Measurements from ENCODE around the gene PHF5A. TPM values are rescaled to one million over a fixed set of nuclear protein-coding genes. Genes with fewer than 3 reads are reported as not detected.

The PHF5A gene
- total and polyA plus RNA-seq, 10 of the 15 experiments (the other 5 are each of a cell fraction or from before 2014, with no cell fraction given) = 40.5 to 115 (median 79.2) TPM

DNA sequence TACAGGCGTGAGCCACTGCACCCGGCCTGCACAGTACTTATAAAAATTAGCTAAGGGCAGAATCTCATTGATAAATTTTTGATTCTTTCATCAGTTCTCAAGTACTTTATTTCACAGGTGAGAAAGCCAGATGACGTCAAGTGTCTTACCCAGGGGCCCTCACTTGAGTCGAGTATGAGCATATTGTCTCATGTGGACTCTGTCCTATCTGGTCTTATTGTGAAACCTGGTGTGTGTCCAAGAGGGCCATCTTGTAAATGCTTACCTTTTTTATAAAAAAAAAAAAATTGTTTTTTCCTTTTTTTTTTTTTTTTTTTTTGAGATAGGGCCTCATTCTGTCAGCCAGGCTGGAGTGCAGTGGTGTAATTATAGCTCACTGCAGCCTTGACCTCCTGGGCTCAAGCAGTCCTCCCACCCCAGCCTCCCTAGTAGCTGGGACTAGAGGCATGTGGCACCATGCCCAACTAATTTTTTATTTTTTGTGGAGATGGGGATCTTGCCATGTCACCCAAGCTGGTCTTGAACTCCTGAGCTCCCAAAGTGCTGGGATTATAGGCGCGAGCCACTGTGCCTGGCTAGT, 6.5 kb upstream of the PHF5A start (continued):
- TF ChIP-seq, protein P1, sequence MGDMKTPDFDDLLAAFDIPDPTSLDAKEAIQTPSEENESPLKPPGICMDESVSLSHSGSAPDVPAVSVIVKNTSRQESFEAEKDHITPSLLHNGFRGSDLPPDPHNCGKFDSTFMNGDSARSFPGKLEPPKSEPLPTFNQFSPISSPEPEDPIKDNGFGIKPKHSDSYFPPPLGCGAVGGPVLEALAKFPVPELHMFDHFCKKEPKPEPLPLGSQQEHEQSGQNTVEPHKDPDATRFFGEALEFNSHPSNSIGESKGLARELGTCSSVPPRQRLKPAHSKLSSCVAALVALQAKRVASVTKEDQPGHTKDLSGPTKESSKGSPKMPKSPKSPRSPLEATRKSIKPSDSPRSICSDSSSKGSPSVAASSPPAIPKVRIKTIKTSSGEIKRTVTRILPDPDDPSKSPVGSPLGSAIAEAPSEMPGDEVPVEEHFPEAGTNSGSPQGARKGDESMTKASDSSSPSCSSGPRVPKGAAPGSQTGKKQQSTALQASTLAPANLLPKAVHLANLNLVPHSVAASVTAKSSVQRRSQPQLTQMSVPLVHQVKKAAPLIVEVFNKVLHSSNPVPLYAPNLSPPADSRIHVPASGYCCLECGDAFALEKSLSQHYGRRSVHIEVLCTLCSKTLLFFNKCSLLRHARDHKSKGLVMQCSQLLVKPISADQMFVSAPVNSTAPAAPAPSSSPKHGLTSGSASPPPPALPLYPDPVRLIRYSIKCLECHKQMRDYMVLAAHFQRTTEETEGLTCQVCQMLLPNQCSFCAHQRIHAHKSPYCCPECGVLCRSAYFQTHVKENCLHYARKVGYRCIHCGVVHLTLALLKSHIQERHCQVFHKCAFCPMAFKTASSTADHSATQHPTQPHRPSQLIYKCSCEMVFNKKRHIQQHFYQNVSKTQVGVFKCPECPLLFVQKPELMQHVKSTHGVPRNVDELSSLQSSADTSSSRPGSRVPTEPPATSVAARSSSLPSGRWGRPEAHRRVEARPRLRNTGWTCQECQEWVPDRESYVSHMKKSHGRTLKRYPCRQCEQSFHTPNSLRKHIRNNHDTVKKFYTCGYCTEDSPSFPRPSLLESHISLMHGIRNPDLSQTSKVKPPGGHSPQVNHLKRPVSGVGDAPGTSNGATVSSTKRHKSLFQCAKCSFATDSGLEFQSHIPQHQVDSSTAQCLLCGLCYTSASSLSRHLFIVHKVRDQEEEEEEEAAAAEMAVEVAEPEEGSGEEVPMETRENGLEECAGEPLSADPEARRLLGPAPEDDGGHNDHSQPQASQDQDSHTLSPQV (IDR thresholded peaks at IDR 0.05) = no peak
- TF ChIP-seq SPI1 (IDR thresholded peaks at IDR 0.05; ENCODE audit: borderline replicate concordance, insufficient read depth, low read depth, low read length) = no peak
- no peak for TF ChIP-seq RB1 (IDR thresholded peaks at IDR 0.05; ENCODE audit: borderline replicate concordance)
- TF ChIP-seq KDM1A (IDR thresholded peaks at IDR 0.05; ENCODE audit: borderline replicate concordance) = no peak
- TF ChIP-seq IRF4 (IDR thresholded peaks at IDR 0.05; ENCODE audit: low read depth, low read length) = no peak

GRCh38 chr22:41471568-41471967, 3.1 kb upstream of the PHF5A start:
- Histone ChIP-seq H3K4me2 (ENCODE audit: control insufficient read depth, insufficient read depth) (peak overlapping the region; percentile 83), H3K27me3 (replicated peaks in 1 of 2; ENCODE audit: control insufficient read depth in 2 of 2, insufficient read depth in 2 of 2, low read length in 1 of 2) (no peaks in the 10 kb centered on the region), H3K9ac (ENCODE audit: control insufficient read depth, insufficient read depth, low read length) (no peak overlapping the region), H3K27ac (ENCODE audit: control insufficient read depth, insufficient read depth) (no peak overlapping the region), H3K4me1 (ENCODE audit: control insufficient read depth, insufficient read depth, low read length) (peaks cover 21% of the 10 kb centered on the region), H4K20me1 (ENCODE audit: control insufficient read depth, insufficient read depth) (0 out of 2 replicates have a peak, but pooled peaks cover 3% of the 10 kb centered on the region), H2AFZ (ENCODE audit: control insufficient read depth, low read depth, low read length) (no peak overlapping the region), H3K36me3 (ENCODE audit: control insufficient read depth in 2 of 2, insufficient read depth in 2 of 2, low read length in 1 of 2) (peaks cover 2 to 7% of the 10 kb centered on the region in 2 experiments; a peak in 3 of 4 replicates), H3K79me2 (ENCODE audit: control insufficient read depth, insufficient read depth, low read length) (peaks cover 76% of the 10 kb centered on the region), H3K4me3 (no peak overlapping the region), H3K9me3 (replicated peaks; ENCODE audit: control insufficient read depth, insufficient read depth, low read length) (no peaks in the 10 kb centered on the region)
- in situ Hi-C loops (cut with MboI) = no loop called here
- no TSS peak for BruUV-seq (replicated peaks)
- ChIA-PET CTCF (interaction anchor here (1.0 to 2.9 kb wide), 2 partner anchors 10 to 29 kb away, joined by 5 to 15 read pairs; no protein-coding TSS in a partner anchor), SMC1A (ENCODE audit: uncharacterized antibody, unreplicated experiment) (interaction anchor here (1.3 to 5.8 kb wide), 3 partner anchors 8 to 68 kb away, joined by 4 to 59 read pairs (median 5); no protein-coding TSS in a partner anchor), RAD21 (ENCODE audit: unreplicated experiment) (interaction anchor here (0.5 to 1.4 kb wide), 4 partner anchors 10 to 68 kb away, joined by 3 to 6 read pairs (median 4); partner anchors contain the start of gene TOB2), POLR2A (interaction anchor here (1.2 to 3.5 kb wide), 3 partner anchors 9 to 25 kb away, joined by 3 to 17 read pairs (median 5); partner anchors contain the start of gene TOB2)
- ATAC-seq (no peak), FAIRE-seq (no peak), DNase-seq (ENCODE audit: low read depth, low spot score) (no peak)
- intact Hi-C loops (cut with micrococcal nuclease; ENCODE audit: unreplicated experiment) = no loop called here
- 49% methylated on average over 2 of the region's 2 CpGs for WGBS (ENCODE audit: insufficient coverage, insufficient replicate concordance, low lambda C conversion rate, missing lambda C conversion rate)
- TF ChIP-seq ZNF24 (IDR thresholded peaks at IDR 0.05) (no peak), SPI1 (IDR thresholded peaks at IDR 0.05; ENCODE audit: borderline replicate concordance, insufficient read depth, low read depth, low read length) (no peak), ZNF274 (IDR thresholded peaks at IDR 0.05; ENCODE audit: insufficient read depth, insufficient read length) (no peak), SP1 (IDR thresholded peaks at IDR 0.05; ENCODE audit: low read depth, low read length) (no peak), CBX5 (IDR thresholded peaks at IDR 0.05; ENCODE audit: low read depth) (no peak), MTA2 (IDR thresholded peaks at IDR 0.05; ENCODE audit: low read depth) (no peak)
- TF ChIP-seq, protein P2, sequence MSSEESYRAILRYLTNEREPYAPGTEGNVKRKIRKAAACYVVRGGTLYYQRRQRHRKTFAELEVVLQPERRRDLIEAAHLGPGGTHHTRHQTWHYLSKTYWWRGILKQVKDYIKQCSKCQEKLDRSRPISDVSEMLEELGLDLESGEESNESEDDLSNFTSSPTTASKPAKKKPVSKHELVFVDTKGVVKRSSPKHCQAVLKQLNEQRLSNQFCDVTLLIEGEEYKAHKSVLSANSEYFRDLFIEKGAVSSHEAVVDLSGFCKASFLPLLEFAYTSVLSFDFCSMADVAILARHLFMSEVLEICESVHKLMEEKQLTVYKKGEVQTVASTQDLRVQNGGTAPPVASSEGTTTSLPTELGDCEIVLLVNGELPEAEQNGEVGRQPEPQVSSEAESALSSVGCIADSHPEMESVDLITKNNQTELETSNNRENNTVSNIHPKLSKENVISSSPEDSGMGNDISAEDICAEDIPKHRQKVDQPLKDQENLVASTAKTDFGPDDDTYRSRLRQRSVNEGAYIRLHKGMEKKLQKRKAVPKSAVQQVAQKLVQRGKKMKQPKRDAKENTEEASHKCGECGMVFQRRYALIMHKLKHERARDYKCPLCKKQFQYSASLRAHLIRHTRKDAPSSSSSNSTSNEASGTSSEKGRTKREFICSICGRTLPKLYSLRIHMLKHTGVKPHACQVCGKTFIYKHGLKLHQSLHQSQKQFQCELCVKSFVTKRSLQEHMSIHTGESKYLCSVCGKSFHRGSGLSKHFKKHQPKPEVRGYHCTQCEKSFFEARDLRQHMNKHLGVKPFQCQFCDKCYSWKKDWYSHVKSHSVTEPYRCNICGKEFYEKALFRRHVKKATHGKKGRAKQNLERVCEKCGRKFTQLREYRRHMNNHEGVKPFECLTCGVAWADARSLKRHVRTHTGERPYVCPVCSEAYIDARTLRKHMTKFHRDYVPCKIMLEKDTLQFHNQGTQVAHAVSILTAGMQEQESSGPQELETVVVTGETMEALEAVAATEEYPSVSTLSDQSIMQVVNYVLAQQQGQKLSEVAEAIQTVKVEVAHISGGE (CRISPR knock-in tag; IDR thresholded peaks at IDR 0.05) = no peak
- TF ChIP-seq, protein P3, sequence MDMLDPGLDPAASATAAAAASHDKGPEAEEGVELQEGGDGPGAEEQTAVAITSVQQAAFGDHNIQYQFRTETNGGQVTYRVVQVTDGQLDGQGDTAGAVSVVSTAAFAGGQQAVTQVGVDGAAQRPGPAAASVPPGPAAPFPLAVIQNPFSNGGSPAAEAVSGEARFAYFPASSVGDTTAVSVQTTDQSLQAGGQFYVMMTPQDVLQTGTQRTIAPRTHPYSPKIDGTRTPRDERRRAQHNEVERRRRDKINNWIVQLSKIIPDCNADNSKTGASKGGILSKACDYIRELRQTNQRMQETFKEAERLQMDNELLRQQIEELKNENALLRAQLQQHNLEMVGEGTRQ (IDR thresholded peaks at IDR 0.05; ENCODE audit: borderline replicate concordance, low read depth, low read length) = no peak
